ENCODE results near the gene IKZF1. TPM values are rescaled to one million over a fixed set of nuclear protein-coding genes. Genes with fewer than 3 reads are reported as not detected.
A peak's percentile ranks its signal among the peaks of the same experiment; 100 is the strongest.

The IKZF1 gene
- total RNA-seq, 1 donor from 2014 or later, result 0.33 TPM

- H3K36me3 ChIP-seq (ENCODE audit: control insufficient read depth, insufficient read depth, low read length), result no peaks in the 10 kb centered on the region
- H3K4me3 ChIP-seq (ENCODE audit: low read depth, low read length), result no peak overlapping the region
- no peak for DNase-seq (ENCODE audit: low read depth)
- no peaks in the 10 kb centered on the region for H3K27me3 ChIP-seq (ENCODE audit: control insufficient read depth, insufficient read depth, low read length)
- no peak for TF ChIP-seq CTCF (IDR thresholded peaks at IDR 0.05; ENCODE audit: insufficient read depth, low read length, poor library complexity, severe bottlenecking)
Observed at GRCh38 chr7:50366311-50366710, 61.8 kb downstream of the IKZF1 start.

- Histone ChIP-seq H3K27me3 (ENCODE audit: control insufficient read depth, insufficient read depth, low read length) (no peaks in the 10 kb centered on the region), H3K4me3 (ENCODE audit: low read depth, low read length) (no peak overlapping the region), H3K36me3 (ENCODE audit: control insufficient read depth, insufficient read depth, low read length) (no peaks in the 10 kb centered on the region)
- TF ChIP-seq CTCF (IDR thresholded peaks at IDR 0.05; ENCODE audit: insufficient read depth, low read length, poor library complexity, severe bottlenecking), result no peak
- DNase-seq (ENCODE audit: low read depth), result no peak
Observed at GRCh38 chr7:50367100-50367499, 62.6 kb downstream of the IKZF1 start.

- Histone ChIP-seq H3K4me3 (ENCODE audit: low read depth, low read length) (no peak overlapping the region), H3K36me3 (ENCODE audit: control insufficient read depth, insufficient read depth, low read length) (no peaks in the 10 kb centered on the region), H3K27me3 (ENCODE audit: control insufficient read depth, insufficient read depth, low read length) (no peaks in the 10 kb centered on the region)
- DNase-seq (ENCODE audit: low read depth), result no peak
- no peak for TF ChIP-seq CTCF (IDR thresholded peaks at IDR 0.05; ENCODE audit: insufficient read depth, low read length, poor library complexity, severe bottlenecking)
Observed at GRCh38 chr7:50367570-50367969, 63.1 kb downstream of the IKZF1 start.

- H3K27me3 ChIP-seq (ENCODE audit: control insufficient read depth, insufficient read depth, low read length), result no peaks in the 10 kb centered on the region
- DNase-seq (ENCODE audit: low read depth), result no peak
- H3K36me3 ChIP-seq (ENCODE audit: control insufficient read depth, insufficient read depth, low read length), result no peaks in the 10 kb centered on the region
- no peak overlapping the region for H3K4me3 ChIP-seq (ENCODE audit: low read depth, low read length)
- TF ChIP-seq CTCF (IDR thresholded peaks at IDR 0.05; ENCODE audit: insufficient read depth, low read length, poor library complexity, severe bottlenecking), result no peak
Observed at GRCh38 chr7:50368366-50368765, 63.9 kb downstream of the IKZF1 start.

- TF ChIP-seq CTCF (IDR thresholded peaks at IDR 0.05; ENCODE audit: insufficient read depth, low read length, poor library complexity, severe bottlenecking), result peak; percentile 44
- Histone ChIP-seq H3K4me3 (ENCODE audit: low read depth, low read length) (no peak overlapping the region), H3K27me3 (ENCODE audit: control insufficient read depth, insufficient read depth, low read length) (no peaks in the 10 kb centered on the region), H3K36me3 (ENCODE audit: control insufficient read depth, insufficient read depth, low read length) (no peaks in the 10 kb centered on the region)
- no peak for DNase-seq (ENCODE audit: low read depth)
Observed at GRCh38 chr7:50369143-50370026, 64.9 kb downstream of the IKZF1 start.

GRCh38 chr7:50370884-50371283, 66.4 kb downstream of the IKZF1 start:
- no peak for DNase-seq (ENCODE audit: low read depth)
- Histone ChIP-seq H3K36me3 (ENCODE audit: control insufficient read depth, insufficient read depth, low read length) (no peaks in the 10 kb centered on the region), H3K4me3 (ENCODE audit: low read depth, low read length) (no peak overlapping the region), H3K27me3 (ENCODE audit: control insufficient read depth, insufficient read depth, low read length) (no peaks in the 10 kb centered on the region)
- TF ChIP-seq CTCF (IDR thresholded peaks at IDR 0.05; ENCODE audit: insufficient read depth, low read length, poor library complexity, severe bottlenecking), result no peak

Data from kidney epithelial cell (primary cell).